ENCODE data around the gene CCDC116.
"Not testable (repeated sequence)": the region's sequence is repeated elsewhere in the genome, so short reads cannot be mapped to it uniquely, and the experiment has no call there.

The CCDC116 gene

GRCh38 chr22:21632931-21633330 is 371 bp downstream of the CCDC116 start:
- TF ChIP-seq POU2F2 (IDR thresholded peaks at IDR 0.05; ENCODE audit: low read depth, low read length) (no peak), POLR2AphosphoS5 (IDR thresholded peaks at IDR 0.05; ENCODE audit: low read depth, low read length) (no peak), POLR2A (IDR thresholded peaks at IDR 0.05; ENCODE audit: low read depth, low read length) (no peak), TAF1 (IDR thresholded peaks at IDR 0.05; ENCODE audit: low read depth, low read length) (no peak), SPI1 (IDR thresholded peaks at IDR 0.05; ENCODE audit: low read depth, low read length) (no peak), PAX5 (IDR thresholded peaks at IDR 0.05; ENCODE audit: insufficient read depth, low read length, severe bottlenecking) (no peak)
- DNase-seq (ENCODE audit: insufficient read length, low spot score) = no peak
- FAIRE-seq = no peak

- FAIRE-seq (no peak), DNase-seq (ENCODE audit: insufficient read length, low spot score) (no peak)
- TF ChIP-seq POLR2AphosphoS5 (IDR thresholded peaks at IDR 0.05; ENCODE audit: low read depth, low read length) (no peak), SPI1 (IDR thresholded peaks at IDR 0.05; ENCODE audit: low read depth, low read length) (no peak), TAF1 (IDR thresholded peaks at IDR 0.05; ENCODE audit: low read depth, low read length) (no peak), POLR2A (IDR thresholded peaks at IDR 0.05; ENCODE audit: low read depth, low read length) (no peak), POU2F2 (IDR thresholded peaks at IDR 0.05; ENCODE audit: low read depth, low read length) (no peak), PAX5 (IDR thresholded peaks at IDR 0.05; ENCODE audit: insufficient read depth, low read length, severe bottlenecking) (no peak)
Observed at GRCh38 chr22:21633481-21633880, 921 bp downstream of the CCDC116 start.

- no peak for TF ChIP-seq SPI1 (IDR thresholded peaks at IDR 0.05; ENCODE audit: low read depth, low read length)
- TF ChIP-seq PAX5 (IDR thresholded peaks at IDR 0.05; ENCODE audit: insufficient read depth, low read length, severe bottlenecking) = no peak
- TF ChIP-seq POLR2A (IDR thresholded peaks at IDR 0.05; ENCODE audit: low read depth, low read length) = no peak
- no peak for TF ChIP-seq POLR2AphosphoS5 (IDR thresholded peaks at IDR 0.05; ENCODE audit: low read depth, low read length)
- no peak for TF ChIP-seq TAF1 (IDR thresholded peaks at IDR 0.05; ENCODE audit: low read depth, low read length)
- TF ChIP-seq POU2F2 (IDR thresholded peaks at IDR 0.05; ENCODE audit: low read depth, low read length) = no peak
- FAIRE-seq (no peak), DNase-seq (ENCODE audit: insufficient read length, low spot score) (no peak)
Observed at GRCh38 chr22:21634081-21634480, 1.5 kb downstream of the CCDC116 start.

GRCh38 chr22:21634844-21635243 is 2.3 kb downstream of the CCDC116 start:
- FAIRE-seq = no peak
- TF ChIP-seq TAF1 (IDR thresholded peaks at IDR 0.05; ENCODE audit: low read depth, low read length) (no peak), POU2F2 (IDR thresholded peaks at IDR 0.05; ENCODE audit: low read depth, low read length) (no peak), POLR2AphosphoS5 (IDR thresholded peaks at IDR 0.05; ENCODE audit: low read depth, low read length) (no peak), POLR2A (IDR thresholded peaks at IDR 0.05; ENCODE audit: low read depth, low read length) (no peak), PAX5 (IDR thresholded peaks at IDR 0.05; ENCODE audit: insufficient read depth, low read length, severe bottlenecking) (no peak), SPI1 (IDR thresholded peaks at IDR 0.05; ENCODE audit: low read depth, low read length) (no peak)
- DNase-seq (ENCODE audit: insufficient read length, low spot score) = no peak

GRCh38 chr22:21635771-21636510 is 3.4 kb downstream of the CCDC116 start:
- FAIRE-seq (no peak), DNase-seq (ENCODE audit: insufficient read length, low spot score) (no peak)
- TF ChIP-seq POLR2A (IDR thresholded peaks at IDR 0.05; ENCODE audit: low read depth, low read length) (no peak), POU2F2 (IDR thresholded peaks at IDR 0.05; ENCODE audit: low read depth, low read length) (no peak), TAF1 (IDR thresholded peaks at IDR 0.05; ENCODE audit: low read depth, low read length) (no peak), POLR2AphosphoS5 (IDR thresholded peaks at IDR 0.05; ENCODE audit: low read depth, low read length) (no peak), SPI1 (IDR thresholded peaks at IDR 0.05; ENCODE audit: low read depth, low read length) (no peak), PAX5 (IDR thresholded peaks at IDR 0.05; ENCODE audit: insufficient read depth, low read length, severe bottlenecking) (no peak)

GRCh38 chr22:21636629-21637218 is 4.2 kb downstream of the CCDC116 start:
- TF ChIP-seq POLR2A (IDR thresholded peaks at IDR 0.05; ENCODE audit: low read depth, low read length) (no peak), PAX5 (IDR thresholded peaks at IDR 0.05; ENCODE audit: insufficient read depth, low read length, severe bottlenecking) (no peak), TAF1 (IDR thresholded peaks at IDR 0.05; ENCODE audit: low read depth, low read length) (no peak), POLR2AphosphoS5 (IDR thresholded peaks at IDR 0.05; ENCODE audit: low read depth, low read length) (no peak), POU2F2 (IDR thresholded peaks at IDR 0.05; ENCODE audit: low read depth, low read length) (no peak), SPI1 (IDR thresholded peaks at IDR 0.05; ENCODE audit: low read depth, low read length) (no peak)
- FAIRE-seq (no peak), DNase-seq (ENCODE audit: insufficient read length, low spot score) (no peak)

GRCh38 chr22:21637450-21637849 is 4.9 kb downstream of the CCDC116 start:
- FAIRE-seq; DNase-seq (ENCODE audit: insufficient read length, low spot score): not testable (repeated sequence)

- TF ChIP-seq POU2F2 (IDR thresholded peaks at IDR 0.05; ENCODE audit: low read depth, low read length) (no peak), POLR2AphosphoS5 (IDR thresholded peaks at IDR 0.05; ENCODE audit: low read depth, low read length) (no peak), PAX5 (IDR thresholded peaks at IDR 0.05; ENCODE audit: insufficient read depth, low read length, severe bottlenecking) (no peak), POLR2A (IDR thresholded peaks at IDR 0.05; ENCODE audit: low read depth, low read length) (no peak), TAF1 (IDR thresholded peaks at IDR 0.05; ENCODE audit: low read depth, low read length) (no peak), SPI1 (IDR thresholded peaks at IDR 0.05; ENCODE audit: low read depth, low read length) (no peak)
- DNase-seq (ENCODE audit: insufficient read length, low spot score) (no peak), FAIRE-seq (no peak)
Observed at GRCh38 chr22:21639359-21639758, 6.8 kb downstream of the CCDC116 start.

GRCh38 chr22:21640810-21641209 is 8.2 kb downstream of the CCDC116 start:
- no peak for FAIRE-seq
- no peak for DNase-seq (ENCODE audit: insufficient read length, low spot score)
- TF ChIP-seq TAF1 (IDR thresholded peaks at IDR 0.05; ENCODE audit: low read depth, low read length) (no peak), PAX5 (IDR thresholded peaks at IDR 0.05; ENCODE audit: insufficient read depth, low read length, severe bottlenecking) (no peak), POLR2AphosphoS5 (IDR thresholded peaks at IDR 0.05; ENCODE audit: low read depth, low read length) (no peak), POU2F2 (IDR thresholded peaks at IDR 0.05; ENCODE audit: low read depth, low read length) (no peak), POLR2A (IDR thresholded peaks at IDR 0.05; ENCODE audit: low read depth, low read length) (no peak), SPI1 (IDR thresholded peaks at IDR 0.05; ENCODE audit: low read depth, low read length) (no peak)
